Measurements from ENCODE around the gene TAF11L11. TPM values are rescaled to one million over a fixed set of nuclear protein-coding genes. Genes with fewer than 3 reads are reported as not detected.
"Not testable (repeated sequence)": the region's sequence is repeated elsewhere in the genome, so short reads cannot be mapped to it uniquely, and the experiment has no call there.

The TAF11L11 gene
- total and polyA plus RNA-seq, 2 experiments from 2014 or later: not detected

GRCh38 chr5:17619354-17619753 is 15.4 kb downstream of the TAF11L11 start:
- H3K36me3 ChIP-seq: no peaks in the 10 kb centered on the region
- no peak for TF ChIP-seq CTCF (IDR thresholded peaks at IDR 0.05; ENCODE audit: low read depth, low read length)
- no peak overlapping the region for H3K4me3 ChIP-seq
- no peaks in the 10 kb centered on the region for H3K27me3 ChIP-seq
- no peaks in the 10 kb centered on the region for H3K9me3 ChIP-seq (ENCODE audit: low read depth)
- H3K4me1 ChIP-seq (ENCODE audit: low read depth): no peaks in the 10 kb centered on the region
- DNase-seq (ENCODE audit: low read depth in 1 of 2, low spot score in 1 of 2): no peak
- H3K27ac ChIP-seq: no peak overlapping the region

- H3K4me1 ChIP-seq (ENCODE audit: low read depth): no peaks in the 10 kb centered on the region
- no peak overlapping the region for H3K4me3 ChIP-seq
- no peaks in the 10 kb centered on the region for H3K27me3 ChIP-seq
- H3K9me3 ChIP-seq (ENCODE audit: low read depth): no peaks in the 10 kb centered on the region
- H3K36me3 ChIP-seq: no peaks in the 10 kb centered on the region
- DNase-seq (ENCODE audit: low read depth in 1 of 2, low spot score in 1 of 2): no peak
- TF ChIP-seq CTCF (IDR thresholded peaks at IDR 0.05; ENCODE audit: low read depth, low read length): no peak
- no peak overlapping the region for H3K27ac ChIP-seq
These were observed 16.6 kb downstream of the TAF11L11 start for GRCh38 chr5:17620627-17621026.

- Histone ChIP-seq H3K36me3 (no peaks in the 10 kb centered on the region), H3K4me1 (ENCODE audit: low read depth) (no peaks in the 10 kb centered on the region), H3K4me3 (no peak overlapping the region), H3K27ac (no peak overlapping the region), H3K9me3 (ENCODE audit: low read depth) (no peaks in the 10 kb centered on the region), H3K27me3 (no peaks in the 10 kb centered on the region)
- TF ChIP-seq CTCF (IDR thresholded peaks at IDR 0.05; ENCODE audit: low read depth, low read length): no peak
- no peak for DNase-seq (ENCODE audit: low read depth in 1 of 2, low spot score in 1 of 2)
These were observed 21.7 kb downstream of the TAF11L11 start for GRCh38 chr5:17625686-17626085.

GRCh38 chr5:17631788-17632187 is 27.8 kb downstream of the TAF11L11 start, which contains the start of gene TAF11L13:
Gene TAF11L13 (plus strand): TSS chr5:17632088.
- H3K27me3 ChIP-seq; H3K4me1 ChIP-seq (ENCODE audit: low read depth); H3K4me3 ChIP-seq; H3K9me3 ChIP-seq (ENCODE audit: low read depth); H3K36me3 ChIP-seq; DNase-seq (ENCODE audit: low read depth in 1 of 2, low spot score in 1 of 2); H3K27ac ChIP-seq: not testable (repeated sequence)

- no peaks in the 10 kb centered on the region for H3K4me1 ChIP-seq (ENCODE audit: low read depth)
- no peaks in the 10 kb centered on the region for H3K36me3 ChIP-seq
- no peak within 1 kb of the TSS for H3K27ac ChIP-seq
- no peak within 1 kb of the TSS for H3K4me3 ChIP-seq
- DNase-seq (ENCODE audit: low read depth in 1 of 2, low spot score in 1 of 2): no peak
- no peaks in the 10 kb centered on the region for H3K27me3 ChIP-seq
- no peaks in the 10 kb centered on the region for H3K9me3 ChIP-seq (ENCODE audit: low read depth)
- TF ChIP-seq CTCF (IDR thresholded peaks at IDR 0.05; ENCODE audit: low read depth, low read length): no peak
These were observed 30.2 kb downstream of the TAF11L11 start, which contains the start of gene TAF11L14 for GRCh38 chr5:17634160-17634559. Gene TAF11L14 (plus strand): TSS chr5:17634460.

GRCh38 chr5:17649232-17649631 is 45.2 kb downstream of the TAF11L11 start:
- not testable (repeated sequence) for H3K27ac ChIP-seq; H3K9me3 ChIP-seq (ENCODE audit: low read depth)

GRCh38 chr5:17655201-17655759 is 51.3 kb downstream of the TAF11L11 start:
- not testable (repeated sequence) for H3K4me3 ChIP-seq; H3K9me3 ChIP-seq (ENCODE audit: low read depth); H3K27me3 ChIP-seq; H3K4me1 ChIP-seq (ENCODE audit: low read depth); DNase-seq (ENCODE audit: low read depth in 1 of 2, low spot score in 1 of 2); H3K27ac ChIP-seq; H3K36me3 ChIP-seq

More at GRCh38 chr5:17649232-17649631, 45.2 kb downstream of the TAF11L11 start:
- H3K36me3 ChIP-seq; DNase-seq (ENCODE audit: low read depth in 1 of 2, low spot score in 1 of 2); H3K4me3 ChIP-seq; H3K4me1 ChIP-seq (ENCODE audit: low read depth); H3K27me3 ChIP-seq: not testable (repeated sequence)

Other genes starting within 250 kb of the TAF11L11 start
- gene TAF11L2, start 106.0 kb upstream of the TAF11L11 start, total RNA-seq: not detected in 2 replicates
- not detected in 2 replicates for gene TAF11L2, start 106.0 kb upstream of the TAF11L11 start, polyA plus RNA-seq
- gene TAF11L3, start 85.8 kb upstream of the TAF11L11 start, total RNA-seq: not detected in 2 replicates
- not detected in 2 replicates for gene TAF11L3, start 85.8 kb upstream of the TAF11L11 start, polyA plus RNA-seq
- not detected in 2 replicates for gene TAF11L4, start 82.4 kb upstream of the TAF11L11 start, total RNA-seq
- gene TAF11L4, start 82.4 kb upstream of the TAF11L11 start, polyA plus RNA-seq: not detected in 2 replicates
- gene TAF11L5, start 78.9 kb upstream of the TAF11L11 start, total RNA-seq: not detected in 2 replicates
- not detected in 2 replicates for gene TAF11L5, start 78.9 kb upstream of the TAF11L11 start, polyA plus RNA-seq
- gene TAF11L6, start 75.5 kb upstream of the TAF11L11 start, total RNA-seq: not detected in 2 replicates
- not detected in 2 replicates for gene TAF11L6, start 75.5 kb upstream of the TAF11L11 start, polyA plus RNA-seq
- not detected in 2 replicates for gene TAF11L7, start 18.4 kb upstream of the TAF11L11 start, total RNA-seq
- gene TAF11L7, start 18.4 kb upstream of the TAF11L11 start, polyA plus RNA-seq: not detected in 2 replicates
- not detected in 2 replicates for gene TAF11L8, start 13.2 kb upstream of the TAF11L11 start, total RNA-seq
- not detected in 2 replicates for gene TAF11L8, start 13.2 kb upstream of the TAF11L11 start, polyA plus RNA-seq
- not detected in 2 replicates for gene TAF11L9, start 9.8 kb upstream of the TAF11L11 start, total RNA-seq
- gene TAF11L9, start 9.8 kb upstream of the TAF11L11 start, polyA plus RNA-seq: not detected in 2 replicates
- gene TAF11L10, start 6.4 kb upstream of the TAF11L11 start, total RNA-seq: not detected in 2 replicates
- not detected in 2 replicates for gene TAF11L10, start 6.4 kb upstream of the TAF11L11 start, polyA plus RNA-seq
- gene TAF11L12, start 6.2 kb downstream of the TAF11L11 start, total RNA-seq: not detected in 2 replicates
- gene TAF11L12, start 6.2 kb downstream of the TAF11L11 start, polyA plus RNA-seq: not detected in 2 replicates
- gene TAF11L13, start 27.9 kb downstream of the TAF11L11 start, total RNA-seq: not detected in 2 replicates
- gene TAF11L13, start 27.9 kb downstream of the TAF11L11 start, polyA plus RNA-seq: not detected in 2 replicates
- not detected in 2 replicates for gene TAF11L14, start 30.3 kb downstream of the TAF11L11 start, total RNA-seq
- not detected in 2 replicates for gene TAF11L14, start 30.3 kb downstream of the TAF11L11 start, polyA plus RNA-seq

Measured in cardiac muscle cell (in vitro differentiated cells and primary cell).